HEK293 (cell line): ENCODE results near the gene RASGRP1.

Experiments used
- CTCF ChIA-PET: fragments of 350-600 bp; formaldehyde crosslinking; extraction: SDS; loops from one replicate; lab custom pipeline; 2021; ENCODE audit warnings: antibody characterized with exemption; lab: Yijun Ruan, JAX
- POLR2A ChIA-PET: fragments of 300-600 bp; formaldehyde crosslinking; extraction: SDS; loops from one replicate; lab custom pipeline; 2020; ENCODE audit warnings: antibody characterized with exemption, inconsistent platforms; lab: Yijun Ruan, JAX
- H3K27ac ChIP-seq: fragments of 200-500 bp; sonication (Bioruptor generic); 2 replicates; pipeline ENCODE4 v1.5.1; 2014; ENCODE audit warnings: low read depth, low read length, control low read depth, inconsistent platforms; ENCODE audit errors: extremely low read depth
- H3K36me3 ChIP-seq, 2 experiments: fragments of 200-500 bp in 1 of 2; sonication (Bioruptor generic) in 1 of 2; 1 replicate in 1 of 2; 2 replicates in 1 of 2; pipeline ENCODE4 v1.5.1; 2014 to 2017; ENCODE audit warnings: inconsistent platforms in 2 of 2, low read length in 2 of 2; ENCODE audit not compliant: control insufficient read depth in 2 of 2, insufficient read depth in 1 of 2
- H3K4me1 ChIP-seq: fragments of 200-500 bp; sonication (Bioruptor generic); 2 replicates; pipeline ENCODE4 v1.5.1; 2014; ENCODE audit warnings: mild to moderate bottlenecking, low read length, inconsistent platforms; ENCODE audit not compliant: control insufficient read depth, insufficient read depth
- H3K4me3 ChIP-seq: 2 replicates; pipeline ENCODE4 v1.5.1; 2011; ENCODE audit warnings: low read depth, mild to moderate bottlenecking, control low read depth, low read length, moderate library complexity
- H3K9me3 ChIP-seq: fragments of 200-500 bp; sonication (Bioruptor generic); 2 replicates; pipeline ENCODE4 v1.5.1; 2014; ENCODE audit warnings: low read depth, low read length, inconsistent platforms; ENCODE audit not compliant: control insufficient read depth, insufficient read depth
- INSM2 ChIP-seq: fragments of 450-650 bp; formaldehyde crosslinking; IDR thresholded peaks from 2 replicates; pipeline ENCODE4 v1.5.1; 2016; ENCODE audit warnings: missing biosample characterization, missing genetic modification characterization
- KLF1 ChIP-seq: fragments of 450-650 bp; formaldehyde crosslinking; IDR thresholded peaks from 2 replicates; pipeline ENCODE4 v1.5.1; 2016; ENCODE audit warnings: missing biosample characterization, missing genetic modification characterization
- KLF10 ChIP-seq: fragments of 450-650 bp; IDR thresholded peaks from 2 replicates; pipeline ENCODE4 v1.5.1; 2018; ENCODE audit warnings: missing biosample characterization, mild to moderate bottlenecking, missing genetic modification characterization
- MZF1 ChIP-seq: fragments of 450-650 bp; formaldehyde crosslinking; IDR thresholded peaks from 2 replicates; pipeline ENCODE4 v1.5.1; 2017; ENCODE audit warnings: missing biosample characterization, missing genetic modification characterization, borderline replicate concordance
- SCRT2 ChIP-seq: fragments of 450-650 bp; formaldehyde crosslinking; IDR thresholded peaks from 2 replicates; pipeline ENCODE4 v1.5.1; 2016; ENCODE audit warnings: missing biosample characterization, missing genetic modification characterization
- TCF7L2 ChIP-seq: IDR thresholded peaks from 2 replicates; pipeline ENCODE4 v1.6.1; 2011; ENCODE audit warnings: low read depth, mild to moderate bottlenecking, inconsistent platforms, low read length, moderate library complexity, borderline replicate concordance
- ZBTB26 ChIP-seq: fragments of 450-650 bp; formaldehyde crosslinking; optimal IDR thresholded peaks from 2 replicates; pipeline ENCODE3; 2016; ENCODE audit warnings: missing biosample characterization, mild to moderate bottlenecking, missing genetic modification characterization
- ZBTB7A ChIP-seq: fragments of 450-650 bp; formaldehyde crosslinking; IDR thresholded peaks from 2 replicates; pipeline ENCODE4 v1.5.1; 2016; ENCODE audit warnings: low read depth, missing biosample characterization, missing genetic modification characterization
- ZFP37 ChIP-seq: fragments of 450-650 bp; formaldehyde crosslinking; IDR thresholded peaks from 2 replicates; pipeline ENCODE4 v1.5.1; 2016; ENCODE audit warnings: missing biosample characterization, missing genetic modification characterization
- ZIC2 ChIP-seq: fragments of 450-650 bp; formaldehyde crosslinking; IDR thresholded peaks from 2 replicates; pipeline ENCODE4 v1.5.1; 2016; ENCODE audit warnings: missing biosample characterization, missing genetic modification characterization
- ZNF138 ChIP-seq: fragments of 450-650 bp; formaldehyde crosslinking; IDR thresholded peaks from 2 replicates; pipeline ENCODE4 v1.5.1; 2016; ENCODE audit warnings: missing biosample characterization, missing genetic modification characterization, borderline replicate concordance
- ZNF175 ChIP-seq: fragments of 450-650 bp; formaldehyde crosslinking; IDR thresholded peaks from 2 replicates; pipeline ENCODE4 v1.5.1; 2016; ENCODE audit warnings: missing biosample characterization, missing genetic modification characterization
- ZNF248 ChIP-seq: fragments of 450-650 bp; formaldehyde crosslinking; IDR thresholded peaks from 2 replicates; pipeline ENCODE4 v1.5.1; 2017; ENCODE audit warnings: missing biosample characterization, missing genetic modification characterization
- ZNF302 ChIP-seq: fragments of 450-650 bp; formaldehyde crosslinking; IDR thresholded peaks from 2 replicates; pipeline ENCODE4 v1.5.1; 2016; ENCODE audit warnings: missing biosample characterization, missing genetic modification characterization, low read depth
- ZNF311 ChIP-seq: fragments of 450-650 bp; formaldehyde crosslinking; IDR thresholded peaks from 2 replicates; pipeline ENCODE4 v1.5.1; 2017; ENCODE audit warnings: missing biosample characterization, missing genetic modification characterization, borderline replicate concordance
- ZNF423 ChIP-seq: fragments of 450-650 bp; formaldehyde crosslinking; IDR thresholded peaks from 2 replicates; pipeline ENCODE4 v1.5.1; 2016; ENCODE audit warnings: missing biosample characterization, missing genetic modification characterization
- ZNF473 ChIP-seq: fragments of 450-650 bp; formaldehyde crosslinking; IDR thresholded peaks from 2 replicates; pipeline ENCODE4 v1.5.1; 2017; ENCODE audit warnings: missing biosample characterization, missing genetic modification characterization
- ZNF48 ChIP-seq: fragments of 450-650 bp; formaldehyde crosslinking; IDR thresholded peaks from 2 replicates; pipeline ENCODE4 v1.5.1; 2016; ENCODE audit warnings: missing biosample characterization, missing genetic modification characterization
- ZNF501 ChIP-seq: fragments of 450-650 bp; formaldehyde crosslinking; IDR thresholded peaks from 2 replicates; pipeline ENCODE4 v1.5.1; 2016; ENCODE audit warnings: missing biosample characterization, missing genetic modification characterization
- ZNF561 ChIP-seq: fragments of 450-650 bp; IDR thresholded peaks from 2 replicates; pipeline ENCODE4 v1.5.1; 2018; ENCODE audit warnings: missing biosample characterization, missing genetic modification characterization, borderline replicate concordance
- ZNF621 ChIP-seq: fragments of 450-650 bp; formaldehyde crosslinking; IDR thresholded peaks from 2 replicates; pipeline ENCODE4 v1.5.1; 2017; ENCODE audit warnings: missing biosample characterization, missing genetic modification characterization
- ZNF658 ChIP-seq: fragments of 450-650 bp; formaldehyde crosslinking; IDR thresholded peaks from 2 replicates; pipeline ENCODE4; 2016; ENCODE audit warnings: missing biosample characterization, missing genetic modification characterization
- ZNF660 ChIP-seq: fragments of 450-650 bp; IDR thresholded peaks from 2 replicates; pipeline ENCODE4 v1.5.1; 2018; ENCODE audit warnings: missing biosample characterization, mild to moderate bottlenecking, missing genetic modification characterization
- ZNF777 ChIP-seq: fragments of 450-650 bp; formaldehyde crosslinking; IDR thresholded peaks from 2 replicates; pipeline ENCODE4 v1.5.1; 2017; ENCODE audit warnings: missing biosample characterization, missing genetic modification characterization, borderline replicate concordance
- ZNF792 ChIP-seq: fragments of 450-650 bp; formaldehyde crosslinking; IDR thresholded peaks from 2 replicates; pipeline ENCODE4 v1.5.1; 2016; ENCODE audit warnings: missing biosample characterization, missing genetic modification characterization
- ZSCAN4 ChIP-seq: fragments of 450-650 bp; formaldehyde crosslinking; IDR thresholded peaks from 2 replicates; pipeline ENCODE4 v1.5.1; 2017; ENCODE audit warnings: missing biosample characterization, missing genetic modification characterization
- TF ChIP-seq, protein P1 (sequence below): IDR thresholded peaks from 2 replicates; pipeline ENCODE4 v1.6.1; 2011; ENCODE audit warnings: mild to moderate bottlenecking, low read depth, low read length, borderline replicate concordance
- TF ChIP-seq, protein P2 (sequence below): fragments of 450-650 bp; IDR thresholded peaks from 2 replicates; pipeline ENCODE4 v1.5.1; 2018; ENCODE audit warnings: missing biosample characterization, missing genetic modification characterization
- TF ChIP-seq, protein P3 (sequence below): fragments of 450-650 bp; formaldehyde crosslinking; IDR thresholded peaks from 2 replicates; pipeline ENCODE4 v1.5.1; 2017; ENCODE audit warnings: missing biosample characterization, missing genetic modification characterization

Gene RASGRP1

DNA sequence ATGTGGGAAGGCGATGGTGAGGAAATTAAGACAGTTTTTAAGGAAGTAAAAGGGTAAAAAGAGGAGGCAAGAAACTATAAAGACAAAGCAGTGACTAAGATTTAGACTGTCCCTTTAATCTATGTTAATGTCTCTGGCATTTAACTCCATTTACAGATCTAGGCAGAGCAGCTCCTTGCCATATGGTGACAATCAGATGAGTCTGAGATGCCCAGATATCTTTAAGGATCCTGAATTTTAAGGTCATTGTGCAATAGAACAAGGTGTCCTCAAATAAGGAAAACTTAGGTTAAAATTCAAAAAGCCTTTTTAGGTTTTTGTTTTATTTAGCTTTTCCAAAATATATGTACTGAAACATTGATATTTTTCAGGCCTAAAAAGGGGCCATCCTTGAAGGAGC is 24.1 kb downstream of the RASGRP1 start:
- H3K27ac ChIP-seq, result no peak overlapping the region
- ChIA-PET CTCF (interaction anchor here (1.2 kb wide), 1 partner anchor 23 kb away, joined by 5 read pairs; the partner anchor contains the start of gene RASGRP1), POLR2A (no interaction called here)
- no peaks in the 10 kb centered on the region for H3K36me3 ChIP-seq
- peaks cover 8% of the 10 kb centered on the region; the same call in 1 of the 2 replicates for H3K4me1 ChIP-seq
- TF ChIP-seq ZNF501 (tag by site-specific recombination) (no peak), ZNF311 (tag by site-specific recombination) (no peak), ZNF138 (tag by site-specific recombination) (no peak), ZBTB7A (tag by site-specific recombination) (no peak), INSM2 (tag by site-specific recombination) (no peak), ZNF621 (tag by site-specific recombination) (no peak), ZNF792 (tag by site-specific recombination) (no peak), TCF7L2 (no peak), ZFP37 (no peak), ZBTB26 (tag by site-specific recombination) (no peak), ZNF175 (no peak), KLF1 (no peak), ZNF658 (no peak), ZIC2 (tag by site-specific recombination) (no peak), ZNF48 (tag by site-specific recombination) (no peak)
- H3K4me3 ChIP-seq, result no peak overlapping the region
- no peaks in the 10 kb centered on the region for H3K9me3 ChIP-seq

GRCh38 chr15:38539008-38539343 is 25.6 kb downstream of the RASGRP1 start:
- ChIA-PET CTCF (interaction anchor here (0.7 kb wide), 1 partner anchor 212 kb away, joined by 4 read pairs; no protein-coding TSS in a partner anchor), POLR2A (no interaction called here)
- no peak overlapping the region for H3K4me3 ChIP-seq
- H3K9me3 ChIP-seq, result no peaks in the 10 kb centered on the region
- H3K36me3 ChIP-seq, result no peaks in the 10 kb centered on the region
- peaks cover 8% of the 10 kb centered on the region; the same call in 1 of the 2 replicates for H3K4me1 ChIP-seq
- no peak overlapping the region for H3K27ac ChIP-seq
- TF ChIP-seq ZNF248 (tag by site-specific recombination) (no peak), ZNF561 (tag by site-specific recombination) (no peak), MZF1 (tag by site-specific recombination) (no peak), ZNF302 (no peak), ZSCAN4 (tag by site-specific recombination) (no peak), ZNF423 (tag by site-specific recombination) (no peak), KLF10 (tag by site-specific recombination) (no peak), SCRT2 (tag by site-specific recombination) (no peak), ZNF777 (tag by site-specific recombination) (no peak), ZNF473 (tag by site-specific recombination) (no peak), ZNF660 (tag by site-specific recombination) (no peak)
- TF ChIP-seq, protein P1, sequence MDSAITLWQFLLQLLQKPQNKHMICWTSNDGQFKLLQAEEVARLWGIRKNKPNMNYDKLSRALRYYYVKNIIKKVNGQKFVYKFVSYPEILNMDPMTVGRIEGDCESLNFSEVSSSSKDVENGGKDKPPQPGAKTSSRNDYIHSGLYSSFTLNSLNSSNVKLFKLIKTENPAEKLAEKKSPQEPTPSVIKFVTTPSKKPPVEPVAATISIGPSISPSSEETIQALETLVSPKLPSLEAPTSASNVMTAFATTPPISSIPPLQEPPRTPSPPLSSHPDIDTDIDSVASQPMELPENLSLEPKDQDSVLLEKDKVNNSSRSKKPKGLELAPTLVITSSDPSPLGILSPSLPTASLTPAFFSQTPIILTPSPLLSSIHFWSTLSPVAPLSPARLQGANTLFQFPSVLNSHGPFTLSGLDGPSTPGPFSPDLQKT, result no peak
- TF ChIP-seq, protein P2, sequence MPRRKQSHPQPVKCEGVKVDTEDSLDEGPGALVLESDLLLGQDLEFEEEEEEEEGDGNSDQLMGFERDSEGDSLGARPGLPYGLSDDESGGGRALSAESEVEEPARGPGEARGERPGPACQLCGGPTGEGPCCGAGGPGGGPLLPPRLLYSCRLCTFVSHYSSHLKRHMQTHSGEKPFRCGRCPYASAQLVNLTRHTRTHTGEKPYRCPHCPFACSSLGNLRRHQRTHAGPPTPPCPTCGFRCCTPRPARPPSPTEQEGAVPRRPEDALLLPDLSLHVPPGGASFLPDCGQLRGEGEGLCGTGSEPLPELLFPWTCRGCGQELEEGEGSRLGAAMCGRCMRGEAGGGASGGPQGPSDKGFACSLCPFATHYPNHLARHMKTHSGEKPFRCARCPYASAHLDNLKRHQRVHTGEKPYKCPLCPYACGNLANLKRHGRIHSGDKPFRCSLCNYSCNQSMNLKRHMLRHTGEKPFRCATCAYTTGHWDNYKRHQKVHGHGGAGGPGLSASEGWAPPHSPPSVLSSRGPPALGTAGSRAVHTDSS (tag by site-specific recombination), result no peak
- TF ChIP-seq, protein P3, sequence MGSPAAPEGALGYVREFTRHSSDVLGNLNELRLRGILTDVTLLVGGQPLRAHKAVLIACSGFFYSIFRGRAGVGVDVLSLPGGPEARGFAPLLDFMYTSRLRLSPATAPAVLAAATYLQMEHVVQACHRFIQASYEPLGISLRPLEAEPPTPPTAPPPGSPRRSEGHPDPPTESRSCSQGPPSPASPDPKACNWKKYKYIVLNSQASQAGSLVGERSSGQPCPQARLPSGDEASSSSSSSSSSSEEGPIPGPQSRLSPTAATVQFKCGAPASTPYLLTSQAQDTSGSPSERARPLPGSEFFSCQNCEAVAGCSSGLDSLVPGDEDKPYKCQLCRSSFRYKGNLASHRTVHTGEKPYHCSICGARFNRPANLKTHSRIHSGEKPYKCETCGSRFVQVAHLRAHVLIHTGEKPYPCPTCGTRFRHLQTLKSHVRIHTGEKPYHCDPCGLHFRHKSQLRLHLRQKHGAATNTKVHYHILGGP, result no peak
